HepG2 (cell line): ENCODE results near the gene CYB5R2. TPM values are rescaled to one million over a fixed set of nuclear protein-coding genes. Genes with fewer than 3 reads are reported as not detected.

ENCODE experiments used
- MXD1 ChIP-seq: sonication (generic); formaldehyde crosslinking; IDR thresholded peaks from 2 replicates; pipeline ENCODE4 v1.4.0; 2020; ENCODE audit warnings: mild to moderate bottlenecking, missing genetic modification reagents
- RFX5 ChIP-seq: IDR thresholded peaks from 2 replicates; pipeline ENCODE4 v1.6.1; 2011; ENCODE audit warnings: low read depth, low read length, improper control_type of control experiment
- RNF2 ChIP-seq: fragments of 450-650 bp; conservative IDR thresholded peaks from 2 replicates; pipeline ENCODE4 v1.6.1; 2016; ENCODE audit warnings: low read depth
- SIX4 ChIP-seq: sonication (generic); formaldehyde crosslinking; IDR thresholded peaks from 2 replicates; pipeline ENCODE4 v1.4.0; 2020; ENCODE audit warnings: missing genetic modification reagents
- TBX3 ChIP-seq: fragments of 450-650 bp; IDR thresholded peaks from 2 replicates; pipeline ENCODE4 v1.6.1; 2017; ENCODE audit warnings: antibody characterized with exemption, mild to moderate bottlenecking, inconsistent platforms, borderline replicate concordance
- ZFP37 ChIP-seq: sonication (generic); formaldehyde crosslinking; IDR thresholded peaks from 2 replicates; pipeline ENCODE4 v1.4.0; 2020; ENCODE audit warnings: missing genetic modification reagents, borderline replicate concordance
- ZNF251 ChIP-seq: sonication (generic); formaldehyde crosslinking; IDR thresholded peaks from 2 replicates; pipeline ENCODE4 v1.9.0; 2021; ENCODE audit warnings: mild to moderate bottlenecking, missing genetic modification reagents
- ZNF253 ChIP-seq: sonication (generic); formaldehyde crosslinking; IDR thresholded peaks from 2 replicates; pipeline ENCODE4 v1.8.0; 2022; ENCODE audit warnings: mild to moderate bottlenecking, missing genetic modification reagents, borderline replicate concordance
- ZNF572 ChIP-seq: sonication (generic); formaldehyde crosslinking; IDR thresholded peaks from 2 replicates; pipeline ENCODE4 v1.5.1; 2020; ENCODE audit warnings: mild to moderate bottlenecking, missing genetic modification reagents
- ZNF646 ChIP-seq: sonication (generic); formaldehyde crosslinking; IDR thresholded peaks from 2 replicates; pipeline ENCODE4 v1.9.0; 2021; ENCODE audit warnings: mild to moderate bottlenecking, missing genetic modification reagents
- ZNF687 ChIP-seq: sonication (generic); formaldehyde crosslinking; IDR thresholded peaks from 2 replicates; pipeline ENCODE4 v1.5.1; 2020; ENCODE audit warnings: mild to moderate bottlenecking, missing genetic modification reagents, moderate library complexity
- ZNF7 ChIP-seq: IDR thresholded peaks from 2 replicates; pipeline ENCODE4 v1.6.1; 2016; ENCODE audit warnings: missing biosample characterization, missing genetic modification reagents
- ZNF768 ChIP-seq: sonication (generic); formaldehyde crosslinking; IDR thresholded peaks from 2 replicates; pipeline ENCODE4 v1.4.0; 2020; ENCODE audit warnings: missing genetic modification reagents
- ZNF800 ChIP-seq: sonication (generic); formaldehyde crosslinking; IDR thresholded peaks from 2 replicates; pipeline ENCODE4 v1.4.0; 2020; ENCODE audit warnings: missing genetic modification reagents
- ZNF850 ChIP-seq: sonication (generic); formaldehyde crosslinking; conservative IDR thresholded peaks from 2 replicates; pipeline ENCODE4 v1.9.0; 2021; ENCODE audit warnings: mild to moderate bottlenecking, missing genetic modification reagents
- polyA plus RNA-seq, 8 experiments: library from polyadenylated mRNA; depleted of rRNA in 3 of 8; stranded (reverse) in 7 of 8; unstranded in 1 of 8; fragments of >200 nt; fragmentation: Illumina TruSeq in 4 of 8; extraction: Trizol in 4 of 8; gene quantifications; 2 replicates each; pipeline versions ENCODE4 v1.2.1 to v1.2.3, GENCODE V29; 2011 to 2016; ENCODE audit warnings: low read depth in 4 of 8, missing spikeins in 1 of 8, mixed read lengths in 1 of 8; ENCODE audit not compliant: insufficient read depth in 1 of 8
- total RNA-seq, 5 experiments: library from RNA; depleted of rRNA; stranded (reverse); fragments of >200 nt; fragmentation: Illumina TruSeq; extraction: Trizol; gene quantifications; 2 replicates each; pipeline ENCODE4 v1.2.3, GENCODE V29; 2016; ENCODE audit warnings: low read depth in 1 of 5

Gene CYB5R2
- total and polyA plus RNA-seq, 2 of the 13 experiments (the other 11 are each of a cell fraction or from before 2014, with no cell fraction given) = 0.40 to 0.51 TPM

- TF ChIP-seq ZNF7 (no peak), SIX4 (CRISPR knock-in tag) (no peak), ZNF572 (CRISPR knock-in tag) (no peak), ZNF253 (no peak), RFX5 (no peak), ZNF687 (CRISPR knock-in tag) (peak; percentile 93), MXD1 (CRISPR knock-in tag) (no peak), ZFP37 (CRISPR knock-in tag) (no peak), ZNF251 (CRISPR knock-in tag) (no peak), ZNF850 (CRISPR knock-in tag) (no peak), ZNF768 (CRISPR knock-in tag) (peak; percentile 10; the same call in 1 of the 2 replicates), RNF2 (no peak), ZNF646 (CRISPR knock-in tag) (no peak), ZNF800 (CRISPR knock-in tag) (no peak), TBX3 (no peak)
Measured at GRCh38 chr11:7655253-7656217, 17.8 kb downstream of the CYB5R2 start (continued).
